Pulmonary artery endothelial cell (primary cell): ENCODE measurements around the gene MOCS1. TPM values are rescaled to one million over a fixed set of nuclear protein-coding genes. Genes with fewer than 3 reads are reported as not detected.

Experiments
- DNase-seq: peaks from one replicate; pipeline ENCODE4 v3.0.0-alpha.2; 2011; ENCODE audit warnings: low read depth, low spot score
- total RNA-seq: library from RNA; depleted of rRNA; stranded (reverse); fragments of >200 nt; gene quantifications from 2 replicates; pipeline ENCODE4 v1.2.3, GENCODE V29; 2014

Gene MOCS1
- total RNA-seq, 1 donor from 2014 or later: 12.4 TPM

DNA sequence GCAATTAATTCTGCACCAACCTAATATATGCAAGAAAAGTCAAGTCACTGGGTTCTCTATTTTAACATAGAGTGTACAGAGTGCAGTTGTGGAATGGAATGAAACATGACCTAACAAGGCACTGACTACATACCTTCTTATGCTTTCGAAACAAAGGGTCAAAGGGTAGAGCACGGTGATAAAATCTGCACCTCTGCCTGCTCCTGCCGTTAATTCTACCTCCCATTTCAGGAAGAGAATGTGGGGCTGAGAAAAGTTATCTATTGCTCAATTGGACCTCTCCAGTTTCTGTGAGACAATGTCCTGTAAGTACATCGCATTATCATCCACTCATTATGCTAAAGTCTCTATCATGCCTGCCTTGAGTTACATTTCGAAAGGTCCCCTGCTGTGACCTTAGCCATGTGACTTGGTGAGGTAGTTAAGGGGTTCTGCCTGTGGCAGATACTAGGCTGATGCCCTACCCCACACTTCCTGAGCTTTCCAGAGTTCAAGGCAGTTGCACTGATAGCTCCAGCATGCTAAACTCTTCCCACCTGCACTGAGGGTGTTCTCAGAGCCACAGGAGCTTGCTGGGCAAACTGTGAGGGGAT is 14.0 kb upstream of the MOCS1 start:
- DNase-seq: no peak

GRCh38 chr6:39947611-39948068 is 13.4 kb upstream of the MOCS1 start:
- DNase-seq: no peak

- no peak for DNase-seq
Measured at GRCh38 chr6:39945626-39946025, 11.4 kb upstream of the MOCS1 start.

DNA sequence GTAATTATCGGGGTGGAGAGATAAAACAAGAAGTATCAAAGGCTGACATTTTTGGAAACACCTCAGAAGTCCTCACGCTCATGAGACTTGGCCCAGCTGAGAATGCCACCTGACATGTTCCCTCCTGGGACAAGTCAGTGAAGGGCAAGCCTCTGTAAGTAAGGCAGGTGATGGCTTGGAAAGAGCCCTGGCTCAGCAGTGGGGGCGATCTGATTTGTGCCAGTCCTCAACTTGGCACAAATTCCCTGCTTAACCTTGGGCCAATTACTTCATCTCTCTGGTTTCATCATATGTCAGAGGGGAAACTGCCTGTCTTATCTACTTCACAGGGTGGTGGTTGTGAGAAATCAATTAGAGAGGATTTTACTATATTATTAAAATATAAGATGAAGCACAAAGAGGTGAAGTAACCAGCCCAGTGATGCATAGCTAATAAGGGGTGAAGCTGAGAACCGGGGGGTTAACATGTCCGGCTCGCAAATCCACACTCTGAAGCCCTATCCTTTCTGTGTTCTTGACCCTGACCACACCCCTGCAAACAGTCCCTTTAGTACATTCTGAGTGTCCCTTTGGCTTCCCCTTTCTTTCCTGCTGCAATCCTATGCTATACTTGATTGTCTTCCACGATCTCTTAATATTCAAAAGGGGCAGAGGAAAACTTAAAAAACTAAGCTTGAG is 8.8 kb upstream of the MOCS1 start:
- DNase-seq: no peak

- DNase-seq: no peak
Measured at GRCh38 chr6:39941820-39942219, 7.6 kb upstream of the MOCS1 start.

DNA sequence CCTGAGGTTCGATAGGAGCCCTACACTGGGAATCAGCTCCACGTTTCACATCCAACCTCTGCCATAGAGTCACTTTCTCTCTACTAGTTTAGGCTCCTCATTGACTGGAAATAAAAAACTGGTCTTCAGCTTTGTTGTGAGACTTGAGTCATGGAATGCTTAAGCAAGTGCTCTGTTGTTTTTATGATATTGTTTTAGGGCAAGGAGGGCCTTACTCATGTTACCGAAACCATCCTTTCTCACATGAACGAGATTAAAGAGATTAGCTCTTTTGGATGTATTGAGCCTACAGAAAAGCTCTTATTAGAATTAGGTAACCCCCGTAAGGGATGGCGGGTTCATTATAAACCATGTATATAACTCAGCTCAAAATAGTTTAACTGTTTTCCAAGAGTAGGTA is 6.9 kb upstream of the MOCS1 start:
- DNase-seq: no peak

GRCh38 chr6:39938773-39939654 is 4.8 kb upstream of the MOCS1 start:
- DNase-seq: no peak

DNA sequence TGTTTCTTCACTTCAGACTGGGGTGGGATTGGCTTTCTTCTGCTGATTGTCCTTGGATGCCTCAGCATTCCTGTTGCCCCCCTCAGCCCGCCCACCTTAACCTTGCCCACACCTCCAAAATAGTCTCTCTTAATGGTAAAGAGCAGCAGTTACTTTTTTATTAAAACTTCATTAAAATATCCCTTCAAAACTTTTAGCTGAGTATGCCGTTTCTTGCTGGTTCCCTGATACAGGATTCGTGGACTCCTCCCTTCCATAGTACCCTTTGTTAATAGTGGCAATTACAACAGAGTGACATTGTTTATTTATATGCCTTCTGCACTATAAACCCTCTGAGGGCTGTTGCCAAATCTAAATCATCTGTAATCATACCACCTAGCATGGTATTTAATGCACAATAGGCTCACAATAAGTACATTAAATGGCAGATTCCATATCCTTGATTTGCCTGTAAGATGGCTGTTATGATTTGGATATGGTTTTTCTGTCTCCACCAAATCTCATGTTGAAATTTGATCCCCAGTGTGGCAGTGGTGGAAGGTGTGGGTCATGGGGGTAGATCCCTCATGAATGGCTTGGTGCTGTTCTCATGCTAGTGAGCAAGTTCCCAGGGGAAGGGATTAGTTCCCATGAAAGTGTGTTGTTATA is 3.5 kb upstream of the MOCS1 start:
- no peak for DNase-seq

- no peak for DNase-seq
Measured at GRCh38 chr6:39936857-39937256, 2.6 kb upstream of the MOCS1 start.

DNA sequence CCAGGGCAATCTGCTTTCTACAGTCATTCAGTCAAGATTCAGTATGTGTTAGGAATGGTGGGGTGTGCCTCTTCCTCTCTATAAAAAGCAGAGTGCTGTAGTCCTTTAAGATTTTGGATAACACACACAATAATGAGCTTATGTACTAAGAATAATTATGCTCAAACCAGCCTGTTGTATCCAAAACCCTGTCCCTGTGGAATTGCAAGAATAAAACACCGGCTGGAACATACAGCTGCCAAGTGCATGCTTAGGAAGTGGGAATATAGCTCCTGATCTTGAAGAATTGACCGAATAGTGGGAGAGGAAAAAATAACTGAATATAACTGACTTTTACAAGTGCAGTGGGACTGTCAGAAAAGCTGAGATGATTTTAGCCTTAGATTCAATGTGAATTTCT is 979 bp upstream of the MOCS1 start:
- DNase-seq: no peak

DNA sequence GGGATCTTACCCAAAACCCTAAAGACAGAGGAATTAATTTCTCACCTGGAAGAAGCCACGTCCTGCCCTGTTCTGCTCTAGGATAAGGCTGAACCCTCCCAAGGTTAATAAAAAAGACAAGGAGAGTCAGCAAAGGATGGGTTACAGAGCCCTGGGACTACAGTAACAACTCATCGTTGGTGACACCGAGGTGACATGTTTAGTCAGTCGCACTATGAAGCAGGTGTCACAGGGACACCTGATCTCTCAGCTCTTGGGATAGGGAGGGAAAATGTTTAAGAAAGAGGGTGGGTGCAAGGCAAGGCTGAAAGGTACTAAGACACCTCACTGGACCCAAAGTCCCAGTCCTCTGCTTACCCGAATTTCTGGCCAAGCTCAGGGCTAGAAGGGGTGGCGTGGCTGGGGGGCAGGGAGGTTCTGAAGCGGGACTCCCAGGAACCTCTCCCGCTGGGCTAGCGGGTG is 562 bp downstream of the MOCS1 start:
- no peak for DNase-seq

DNA sequence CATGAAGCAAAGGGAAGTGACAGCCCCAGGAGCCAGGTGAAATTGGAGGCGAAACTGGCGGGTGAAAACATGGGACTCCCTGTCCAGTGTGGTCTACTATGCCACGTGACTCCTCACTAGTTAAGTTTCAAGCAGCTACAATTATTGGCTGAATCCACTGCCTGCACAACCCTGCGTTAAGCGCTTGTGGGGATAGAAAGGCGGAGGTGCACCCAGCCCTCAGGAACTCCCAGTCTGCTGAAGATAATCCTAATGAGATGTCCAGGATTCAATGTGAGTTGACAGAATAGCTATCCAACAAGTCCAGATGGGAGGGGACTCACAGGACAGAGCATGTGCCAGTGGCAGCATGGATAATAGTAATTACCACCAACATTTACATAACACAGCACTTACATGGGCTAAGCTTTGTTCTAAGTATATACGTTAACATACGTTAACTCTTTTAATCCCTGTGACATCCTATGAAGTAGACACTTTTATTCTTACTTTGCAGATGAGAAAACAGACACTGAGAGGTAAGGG is 1.8 kb downstream of the MOCS1 start:
- no peak for DNase-seq

DNA sequence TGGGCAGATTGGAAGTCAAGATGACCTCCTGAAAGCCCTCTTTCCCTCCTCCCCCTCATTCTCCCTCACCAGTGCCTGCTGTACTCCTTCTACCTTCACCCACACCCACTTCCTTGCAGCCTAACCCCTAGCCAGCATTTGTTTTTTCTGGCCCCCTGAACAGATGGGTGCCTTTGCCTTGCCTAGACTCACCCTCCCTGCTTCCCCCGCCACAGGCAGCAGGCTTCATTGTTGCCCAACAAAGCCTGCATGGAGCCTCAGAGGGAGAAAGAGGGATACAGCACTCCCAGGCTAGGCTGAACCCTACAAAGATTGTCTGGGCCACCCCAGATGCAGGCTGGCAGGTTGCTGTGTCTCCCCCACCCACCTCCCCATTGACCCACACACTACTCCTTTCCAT is 2.7 kb downstream of the MOCS1 start:
- no peak for DNase-seq

GRCh38 chr6:39930540-39930939 is 3.7 kb downstream of the MOCS1 start:
- DNase-seq: no peak

GRCh38 chr6:39929733-39930461 is 4.4 kb downstream of the MOCS1 start:
- DNase-seq: no peak

DNA sequence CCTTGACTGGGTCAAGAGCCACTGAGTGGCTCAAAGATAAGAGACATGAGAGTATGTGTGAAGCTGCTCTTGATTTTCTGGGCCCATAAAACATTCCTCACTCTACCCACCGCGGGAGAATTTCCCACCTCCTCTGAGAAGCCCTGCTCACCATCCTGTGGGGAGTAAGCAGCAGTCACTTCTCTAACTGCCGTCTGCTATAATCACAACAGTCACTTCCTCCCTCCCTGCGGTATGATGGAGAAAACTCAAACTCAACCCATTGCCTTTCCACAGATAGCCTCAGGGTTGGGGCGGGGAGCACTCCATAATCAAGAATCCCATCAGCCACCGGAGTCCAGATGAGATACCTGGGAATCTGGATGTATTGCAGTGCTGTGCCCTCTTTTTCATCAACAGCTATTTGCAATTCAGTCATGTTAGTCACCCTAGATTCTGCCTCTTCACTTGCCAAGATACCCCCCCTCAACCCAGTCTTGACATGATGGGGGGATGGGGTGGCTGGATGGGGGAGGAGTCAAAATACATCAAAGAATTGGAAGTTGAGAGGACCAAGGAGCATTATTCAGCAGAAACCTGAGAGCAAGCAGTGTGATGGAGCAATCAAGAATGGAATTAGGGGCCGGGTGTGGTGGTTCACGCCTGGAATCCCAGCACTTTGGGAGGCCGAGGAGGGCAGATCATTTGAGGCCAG is 5.1 kb downstream of the MOCS1 start:
- no peak for DNase-seq

DNA sequence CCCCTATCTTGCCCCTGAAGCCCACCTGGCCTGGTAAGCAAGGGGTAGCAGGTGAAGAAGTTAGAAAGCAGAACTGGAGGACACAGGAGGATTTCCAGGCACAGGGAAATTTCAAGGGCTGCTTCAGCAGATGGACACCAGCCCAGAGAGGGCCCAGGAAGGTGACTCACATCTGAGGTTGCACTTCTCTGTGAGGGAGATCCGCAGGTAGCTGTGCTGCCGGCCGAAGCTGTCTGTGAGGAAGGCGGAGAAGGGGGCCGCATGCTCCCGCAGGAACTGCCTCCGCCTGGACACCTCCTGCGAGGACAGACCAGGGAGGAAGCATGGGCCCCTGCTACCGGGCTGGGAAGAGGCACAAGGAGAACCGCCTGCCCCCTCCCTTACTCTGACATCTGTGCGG is 7.1 kb downstream of the MOCS1 start:
- DNase-seq: no peak

DNA sequence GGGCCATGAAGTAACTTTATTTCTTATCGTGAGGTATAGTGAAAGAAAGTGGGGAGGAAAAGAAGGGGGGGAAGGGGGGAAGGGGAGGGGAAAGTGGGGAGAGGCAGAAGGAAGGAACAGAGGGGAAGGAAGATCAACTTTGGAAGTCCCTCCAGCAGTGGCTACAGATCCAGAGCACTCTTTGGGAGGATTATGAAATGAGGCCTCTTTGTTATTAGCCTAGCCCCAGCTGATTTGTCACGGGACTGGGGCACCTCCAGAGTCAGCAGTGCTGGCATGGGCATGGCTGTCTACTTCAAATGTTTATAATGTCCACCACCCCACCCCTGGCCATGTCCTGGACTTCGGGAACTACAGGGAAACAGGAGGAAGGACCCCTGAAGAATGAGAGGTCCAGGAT is 7.6 kb downstream of the MOCS1 start:
- no peak for DNase-seq

DNA sequence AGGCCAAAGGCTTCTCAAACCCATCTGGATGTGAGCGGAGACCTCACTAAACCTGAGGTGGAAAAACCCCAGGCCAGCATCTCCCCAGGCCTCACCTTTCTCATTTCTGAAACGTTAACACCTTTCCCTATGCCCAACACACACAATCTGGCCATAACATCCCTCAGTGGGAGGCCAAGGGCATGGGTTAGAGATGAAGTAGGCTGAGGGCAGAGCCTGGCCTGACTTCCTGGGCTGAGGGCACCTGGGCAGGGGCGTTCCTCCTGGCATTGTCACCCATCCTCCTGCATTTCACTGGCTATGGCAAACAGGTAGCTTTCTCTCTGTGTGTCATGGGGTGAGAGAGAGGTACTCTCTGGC is 8.4 kb downstream of the MOCS1 start:
- DNase-seq: no peak

- no peak for DNase-seq
Measured at GRCh38 chr6:39925191-39925930, 8.9 kb downstream of the MOCS1 start.
